Stimulated activated CD8-positive, alpha-beta memory T cell treated with anti-CD3 and anti-CD28 coated beads, Interleukin-15, amount 100 ng/mL, for 48 hours (primary cell): ENCODE data around the gene PHACTR3.

ENCODE experiments used
- DNase-seq, 2 donors: peaks; one replicate each; pipeline ENCODE4 v3.0.0-alpha.2; 2020; ENCODE audit warnings: low read depth in 2 of 2

The PHACTR3 gene

GRCh38 chr20:59813948-59814839 is 209.9 kb downstream of the PHACTR3 start:
- no peak for DNase-seq

- no peak for DNase-seq
These were observed 210.6 kb downstream of the PHACTR3 start for GRCh38 chr20:59814840-59815340.

DNA sequence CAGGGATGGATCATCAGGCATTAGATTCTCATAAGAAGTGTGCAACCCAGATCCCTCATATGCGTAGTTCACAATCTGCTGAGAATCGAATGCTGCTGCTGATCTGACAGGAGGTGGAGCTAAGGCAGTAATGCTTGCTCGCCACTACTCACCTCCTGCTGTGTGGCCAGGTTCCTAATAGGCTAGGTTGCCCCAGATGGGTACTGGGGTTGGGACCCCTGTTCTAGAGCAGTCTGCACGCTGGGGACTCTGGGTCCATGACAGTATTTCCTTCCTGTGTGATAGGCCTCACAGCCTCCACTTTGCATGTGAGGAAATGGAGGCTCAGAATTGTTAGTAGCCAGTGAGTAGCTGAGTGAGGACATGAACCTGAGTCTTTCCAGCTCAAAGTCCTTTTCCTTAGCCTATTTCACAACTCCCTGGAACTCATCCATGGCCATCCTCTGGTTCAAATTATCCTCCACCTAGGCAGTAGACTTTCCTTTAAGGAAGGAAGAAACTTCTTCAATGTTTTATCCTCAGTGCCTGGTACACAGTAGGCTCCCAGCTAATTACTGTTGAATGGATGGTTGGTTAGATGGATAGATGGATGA is 211.9 kb downstream of the PHACTR3 start:
- no peak for DNase-seq

DNA sequence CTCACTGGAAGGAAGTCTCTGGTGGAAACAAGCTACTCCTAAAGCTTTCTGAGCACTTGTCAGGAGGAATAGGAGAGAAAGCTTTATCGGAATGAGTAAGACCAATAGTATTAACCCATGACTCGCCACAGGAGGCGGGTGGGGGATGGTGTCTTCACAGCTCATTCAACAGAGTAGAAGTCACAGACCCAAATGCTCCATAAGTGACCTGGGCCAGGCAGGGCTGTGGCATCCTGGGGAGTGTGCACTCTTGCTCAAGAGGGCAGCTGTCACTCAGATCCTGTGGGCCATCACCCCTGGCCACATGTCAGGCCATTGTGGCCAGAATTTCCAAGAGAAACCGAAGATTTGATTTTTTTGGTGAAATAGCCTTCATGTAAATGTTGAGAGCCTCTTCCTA is 213.1 kb downstream of the PHACTR3 start:
- no peak for DNase-seq

- no peak for DNase-seq
These were observed 213.7 kb downstream of the PHACTR3 start for GRCh38 chr20:59817846-59818615.

GRCh38 chr20:59818911-59819310 is 214.6 kb downstream of the PHACTR3 start:
- DNase-seq: no peak

GRCh38 chr20:59819496-59820203 is 215.3 kb downstream of the PHACTR3 start:
- DNase-seq: no peak

- DNase-seq: no peak
These were observed 216.1 kb downstream of the PHACTR3 start for GRCh38 chr20:59820204-59821041.

- no peak for DNase-seq
These were observed 216.9 kb downstream of the PHACTR3 start for GRCh38 chr20:59821201-59821600.

- DNase-seq: no peak
These were observed 217.4 kb downstream of the PHACTR3 start for GRCh38 chr20:59821788-59822187.

DNA sequence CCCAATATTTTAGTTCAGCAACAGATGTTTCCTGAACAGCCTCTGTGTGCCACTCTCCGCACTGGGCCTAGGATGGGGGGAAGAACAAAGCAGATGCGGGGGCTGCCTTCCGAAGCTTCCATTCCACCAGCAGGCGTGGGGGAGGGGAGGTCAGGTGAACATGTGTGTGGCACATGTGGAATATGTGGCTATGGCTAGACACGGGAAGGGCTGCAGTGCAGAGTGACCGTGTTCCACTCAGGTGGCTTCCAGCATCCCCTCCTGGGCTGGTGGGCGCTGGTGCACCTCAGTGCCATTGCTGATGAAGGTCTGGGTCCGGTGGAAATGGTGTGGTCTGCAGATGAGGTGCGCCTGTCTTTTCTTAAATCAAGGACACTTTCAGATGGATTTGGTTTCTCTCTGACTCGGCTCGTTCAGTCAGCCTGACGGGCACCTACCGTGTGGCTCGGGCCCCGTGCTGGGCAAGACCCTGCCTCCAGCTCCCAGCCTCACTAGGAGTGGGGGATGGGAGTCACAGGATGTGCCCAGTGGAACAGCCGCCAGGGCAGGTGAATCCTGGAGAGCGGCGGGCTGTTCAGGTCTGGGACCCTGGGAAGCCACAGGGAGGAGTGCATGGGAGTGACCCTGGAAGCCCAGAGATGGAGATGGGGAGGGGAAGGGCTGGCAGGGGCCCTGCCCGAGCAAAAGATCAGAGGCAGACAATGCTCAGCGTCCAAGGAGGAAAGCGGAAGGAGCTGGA is 218.1 kb downstream of the PHACTR3 start:
- DNase-seq: no peak

GRCh38 chr20:59823030-59823423 is 218.7 kb downstream of the PHACTR3 start:
- no peak for DNase-seq

GRCh38 chr20:59823491-59824259 is 219.3 kb downstream of the PHACTR3 start:
- no peak for DNase-seq

- no peak for DNase-seq
These were observed 220.6 kb downstream of the PHACTR3 start for GRCh38 chr20:59824711-59825562.

DNA sequence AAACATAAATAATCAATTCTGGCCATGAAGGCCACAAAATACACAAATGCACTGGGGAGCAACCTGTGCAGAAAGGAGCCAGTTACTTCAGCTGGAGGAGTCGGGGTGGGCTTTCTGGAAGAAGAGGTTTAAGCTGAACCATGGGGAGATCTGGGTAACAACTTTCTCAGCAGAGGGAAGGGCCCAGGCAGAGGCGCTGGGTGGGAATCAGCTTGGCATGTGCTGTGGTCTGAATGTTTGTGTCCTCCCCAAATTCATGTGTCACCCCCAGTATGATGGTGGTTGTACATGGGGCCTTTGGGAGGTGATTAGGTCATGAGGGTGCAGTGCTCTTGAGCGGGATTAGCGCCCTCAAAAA is 221.2 kb downstream of the PHACTR3 start:
- no peak for DNase-seq

DNA sequence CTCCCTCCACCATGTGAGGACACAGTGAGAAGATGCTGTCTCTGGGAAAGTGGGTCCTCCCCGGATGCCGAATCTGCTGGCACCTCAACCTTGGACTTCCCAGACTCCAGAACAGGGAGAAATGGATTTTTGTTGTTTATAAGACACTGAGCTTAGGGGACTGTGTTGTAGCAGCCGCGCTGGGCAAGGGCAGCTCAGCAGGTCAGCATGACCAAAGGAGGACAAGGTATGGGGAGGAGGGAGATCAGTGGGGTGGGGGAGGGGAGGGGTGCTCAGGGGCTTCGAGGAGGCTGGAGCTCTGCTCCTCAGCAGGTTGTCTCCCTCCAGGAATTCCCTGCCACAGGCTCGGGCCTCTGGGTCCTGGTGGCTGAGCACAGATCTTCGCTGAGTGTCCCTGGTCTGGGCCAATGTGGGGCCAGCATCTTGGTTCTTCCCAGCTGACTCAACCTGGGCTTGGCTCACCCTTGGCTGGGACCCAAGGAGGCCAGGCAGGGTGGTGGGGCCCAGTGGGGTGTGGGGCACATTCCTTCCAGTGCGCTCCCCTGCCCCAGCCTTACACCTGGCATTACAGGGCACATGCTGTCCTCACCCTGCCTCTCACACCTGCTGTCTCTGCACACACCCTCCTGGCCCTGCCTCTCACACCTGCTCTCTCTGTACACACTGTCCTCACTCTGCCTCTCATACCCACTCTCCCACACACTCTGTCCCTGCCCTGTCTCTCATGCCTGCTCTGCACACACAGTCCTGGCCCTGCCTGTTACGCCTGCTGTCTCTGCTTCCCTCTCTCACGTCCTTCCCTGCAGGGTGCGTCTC is 221.8 kb downstream of the PHACTR3 start:
- no peak for DNase-seq
